ENCODE results near the gene OSBPL10.
"Not testable (repeated sequence)": the region's sequence is repeated elsewhere in the genome, so short reads cannot be mapped to it uniquely, and the experiment has no call there.

OSBPL10 gene

DNA sequence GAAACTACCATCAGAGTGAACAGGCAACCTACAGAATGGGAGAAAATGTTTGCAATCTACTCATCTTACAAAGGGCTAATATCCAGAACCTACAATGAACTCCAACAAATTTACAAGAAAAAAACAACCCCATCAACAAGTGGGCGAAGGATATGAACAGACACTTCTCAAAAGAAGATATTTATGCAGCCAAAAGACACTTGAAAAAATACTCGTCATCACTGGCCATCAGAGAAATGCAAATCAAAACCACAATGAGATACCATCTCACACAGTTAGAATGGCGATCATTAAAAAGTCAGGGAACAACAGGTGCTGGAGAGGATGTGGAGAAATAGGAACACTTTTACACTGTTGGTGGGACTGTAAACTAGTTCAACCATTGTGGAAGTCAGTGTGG lies 34.6 kb upstream of the OSBPL10 start:
- H2BK15ac ChIP-seq (ENCODE audit: low read depth, poor library complexity, severe bottlenecking); H3K4me2 ChIP-seq (ENCODE audit: low read length, poor library complexity, severe bottlenecking); H3K36me3 ChIP-seq (ENCODE audit: control insufficient read depth in 1 of 2, insufficient read depth in 2 of 2, low read depth in 1 of 2, low read length in 2 of 2); DNase-seq; H4K8ac ChIP-seq (ENCODE audit: low read length); H3K23ac ChIP-seq (ENCODE audit: low read length in 2 of 2); H4K91ac ChIP-seq (ENCODE audit: low read length); H2AK5ac ChIP-seq (ENCODE audit: low read length, severe bottlenecking); H3K79me1 ChIP-seq (replicated peaks; ENCODE audit: low read length, poor library complexity, severe bottlenecking); H2BK120ac ChIP-seq (ENCODE audit: low read depth, low read length); H3K9ac ChIP-seq (ENCODE audit: low read length); H3K27ac ChIP-seq (ENCODE audit: low read length, poor library complexity, severe bottlenecking); H3K14ac ChIP-seq (ENCODE audit: low read length in 2 of 2); H3K27me3 ChIP-seq (ENCODE audit: control insufficient read depth in 1 of 2, insufficient read depth in 1 of 2, low read length in 2 of 2); H3K9me3 ChIP-seq (ENCODE audit: control insufficient read depth, low read length); H3K4ac ChIP-seq (ENCODE audit: low read depth in 1 of 2, low read length in 2 of 2); H3K4me1 ChIP-seq (ENCODE audit: control insufficient read depth, insufficient read depth, low read depth, low read length); H2BK5ac ChIP-seq (ENCODE audit: low read depth, low read length, poor library complexity, severe bottlenecking); H3K4me3 ChIP-seq (ENCODE audit: insufficient read depth in 1 of 2, low read depth in 1 of 2, low read length in 2 of 2); H2BK12ac ChIP-seq (ENCODE audit: low read length in 2 of 2); H2AFZ ChIP-seq (ENCODE audit: low read depth, low read length); H3K18ac ChIP-seq (ENCODE audit: low read depth in 1 of 2, low read length in 2 of 2): not testable (repeated sequence)
- 80% methylated on average over 1 of the region's 3 CpGs for WGBS

DNA sequence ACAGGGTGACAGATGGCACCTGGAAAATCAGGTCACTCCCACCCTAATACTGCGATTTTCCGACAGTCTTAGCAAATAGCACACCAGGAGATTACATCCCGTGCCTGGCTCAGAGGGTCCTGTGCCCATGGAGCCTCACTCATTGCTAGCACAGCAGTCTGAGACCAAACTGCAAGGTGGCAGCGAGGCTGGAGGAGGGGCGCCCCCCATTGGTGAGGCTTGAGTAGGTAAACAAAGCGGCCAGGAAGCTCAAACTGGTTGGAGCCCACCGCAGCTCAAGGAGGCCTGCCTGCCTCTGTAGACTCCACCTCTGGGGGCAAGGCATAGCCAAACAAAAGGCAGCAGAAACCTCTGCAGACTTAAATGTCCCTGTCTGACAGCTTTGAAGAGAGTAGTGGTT lies 29.6 kb upstream of the OSBPL10 start:
- not testable (repeated sequence) for H3K9me3 ChIP-seq (ENCODE audit: control insufficient read depth, low read length); H3K14ac ChIP-seq (ENCODE audit: low read length in 2 of 2); H2BK5ac ChIP-seq (ENCODE audit: low read depth, low read length, poor library complexity, severe bottlenecking); H2BK120ac ChIP-seq (ENCODE audit: low read depth, low read length); H2BK15ac ChIP-seq (ENCODE audit: low read depth, poor library complexity, severe bottlenecking); H3K4me2 ChIP-seq (ENCODE audit: low read length, poor library complexity, severe bottlenecking); DNase-seq; H3K79me1 ChIP-seq (replicated peaks; ENCODE audit: low read length, poor library complexity, severe bottlenecking); H3K9ac ChIP-seq (ENCODE audit: low read length); H3K27ac ChIP-seq (ENCODE audit: low read length, poor library complexity, severe bottlenecking); H3K4ac ChIP-seq (ENCODE audit: low read depth in 1 of 2, low read length in 2 of 2); H3K4me3 ChIP-seq (ENCODE audit: insufficient read depth in 1 of 2, low read depth in 1 of 2, low read length in 2 of 2); H3K36me3 ChIP-seq (ENCODE audit: control insufficient read depth in 1 of 2, insufficient read depth in 2 of 2, low read depth in 1 of 2, low read length in 2 of 2); H2BK12ac ChIP-seq (ENCODE audit: low read length in 2 of 2); H2AFZ ChIP-seq (ENCODE audit: low read depth, low read length); H4K8ac ChIP-seq (ENCODE audit: low read length); H3K27me3 ChIP-seq (ENCODE audit: control insufficient read depth in 1 of 2, insufficient read depth in 1 of 2, low read length in 2 of 2); H3K23ac ChIP-seq (ENCODE audit: low read length in 2 of 2); H2AK5ac ChIP-seq (ENCODE audit: low read length, severe bottlenecking); H3K4me1 ChIP-seq (ENCODE audit: control insufficient read depth, insufficient read depth, low read depth, low read length); H3K18ac ChIP-seq (ENCODE audit: low read depth in 1 of 2, low read length in 2 of 2); H4K91ac ChIP-seq (ENCODE audit: low read length)
- WGBS = 92% methylated on average over 6 of the region's 7 CpGs

DNA sequence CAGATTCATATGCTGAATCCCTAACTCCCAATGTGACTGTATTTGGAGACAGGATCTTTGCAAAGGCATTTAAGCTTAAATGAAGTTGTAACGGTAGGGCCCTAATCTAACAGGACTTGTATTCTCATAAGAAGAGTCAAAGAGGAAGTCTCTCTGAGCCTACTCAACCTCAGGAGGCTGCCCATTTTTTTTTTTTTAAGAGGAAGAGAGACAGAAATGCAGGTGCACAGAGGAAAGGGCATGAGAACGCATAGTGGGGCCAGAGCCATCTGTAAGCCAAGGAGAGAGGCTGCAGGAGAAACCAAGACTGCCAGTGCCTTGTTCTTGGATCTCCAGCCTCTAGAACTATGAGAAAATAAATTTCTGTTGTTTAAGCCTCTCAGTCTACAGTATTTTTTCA lies 28.9 kb upstream of the OSBPL10 start:
- Histone ChIP-seq H3K9me3 (ENCODE audit: control insufficient read depth, low read length) (no peaks in the 10 kb centered on the region), H3K27me3 (ENCODE audit: control insufficient read depth in 1 of 2, insufficient read depth in 1 of 2, low read length in 2 of 2) (no peaks in the 10 kb centered on the region), H2BK120ac (ENCODE audit: low read depth, low read length) (no peak overlapping the region), H3K9ac (ENCODE audit: low read length) (no peak overlapping the region), H3K79me1 (replicated peaks; ENCODE audit: low read length, poor library complexity, severe bottlenecking) (no peaks in the 10 kb centered on the region), H2BK5ac (ENCODE audit: low read depth, low read length, poor library complexity, severe bottlenecking) (no peak overlapping the region), H3K18ac (ENCODE audit: low read depth in 1 of 2, low read length in 2 of 2) (no peak overlapping the region), H3K23ac (ENCODE audit: low read length in 2 of 2) (no peak overlapping the region), H3K4me3 (ENCODE audit: insufficient read depth in 1 of 2, low read depth in 1 of 2, low read length in 2 of 2) (no peak overlapping the region), H2BK15ac (ENCODE audit: low read depth, poor library complexity, severe bottlenecking) (no peak overlapping the region), H2AFZ (ENCODE audit: low read depth, low read length) (no peak overlapping the region), H2AK5ac (ENCODE audit: low read length, severe bottlenecking) (no peak overlapping the region), H3K36me3 (ENCODE audit: control insufficient read depth in 1 of 2, insufficient read depth in 2 of 2, low read depth in 1 of 2, low read length in 2 of 2) (no peaks in the 10 kb centered on the region), H3K27ac (ENCODE audit: low read length, poor library complexity, severe bottlenecking) (no peak overlapping the region), H3K4ac (ENCODE audit: low read depth in 1 of 2, low read length in 2 of 2) (no peak overlapping the region), H3K4me1 (ENCODE audit: control insufficient read depth, insufficient read depth, low read depth, low read length) (no peaks in the 10 kb centered on the region), H3K14ac (ENCODE audit: low read length in 2 of 2) (no peak overlapping the region), H3K4me2 (ENCODE audit: low read length, poor library complexity, severe bottlenecking) (no peak overlapping the region), H4K91ac (ENCODE audit: low read length) (no peak overlapping the region), H2BK12ac (ENCODE audit: low read length in 2 of 2) (no peak overlapping the region), H4K8ac (ENCODE audit: low read length) (no peak overlapping the region)
- 73% methylated on average over 2 of the region's 2 CpGs for WGBS
- DNase-seq = no peak

DNA sequence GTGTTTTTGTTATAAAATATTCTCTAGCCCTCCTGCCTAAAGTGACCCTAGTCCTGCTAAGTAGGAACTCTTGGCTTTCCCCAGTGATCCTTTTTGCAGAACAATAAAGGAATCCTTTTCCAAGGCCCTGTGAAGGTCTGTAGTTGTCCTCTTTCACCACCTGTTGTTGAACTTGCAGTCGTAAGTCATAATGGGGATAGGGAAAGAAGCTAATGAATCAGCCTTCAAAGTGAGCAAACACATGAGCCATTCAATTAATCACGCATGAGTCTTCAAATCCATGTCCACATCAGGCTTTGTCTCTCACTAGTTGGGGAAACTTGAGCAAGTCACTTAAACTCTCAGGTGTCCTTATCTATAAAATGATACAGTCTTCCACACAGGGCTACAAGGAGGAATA lies 28.0 kb upstream of the OSBPL10 start:
- H2AK5ac ChIP-seq (ENCODE audit: low read length, severe bottlenecking) = no peak overlapping the region
- H3K27me3 ChIP-seq (ENCODE audit: control insufficient read depth in 1 of 2, insufficient read depth in 1 of 2, low read length in 2 of 2) = no peaks in the 10 kb centered on the region
- H2BK12ac ChIP-seq (ENCODE audit: low read length in 2 of 2) = no peak overlapping the region
- H3K4me1 ChIP-seq (ENCODE audit: control insufficient read depth, insufficient read depth, low read depth, low read length) = no peaks in the 10 kb centered on the region
- H2AFZ ChIP-seq (ENCODE audit: low read depth, low read length) = no peak overlapping the region
- no peak overlapping the region for H3K4me3 ChIP-seq (ENCODE audit: insufficient read depth in 1 of 2, low read depth in 1 of 2, low read length in 2 of 2)
- H3K23ac ChIP-seq (ENCODE audit: low read length in 2 of 2) = no peak overlapping the region
- no peak overlapping the region for H3K27ac ChIP-seq (ENCODE audit: low read length, poor library complexity, severe bottlenecking)
- no peak overlapping the region for H3K4ac ChIP-seq (ENCODE audit: low read depth in 1 of 2, low read length in 2 of 2)
- no peak for DNase-seq
- no peak overlapping the region for H2BK5ac ChIP-seq (ENCODE audit: low read depth, low read length, poor library complexity, severe bottlenecking)
- H3K9ac ChIP-seq (ENCODE audit: low read length) = no peak overlapping the region
- H2BK120ac ChIP-seq (ENCODE audit: low read depth, low read length) = no peak overlapping the region
- no peak overlapping the region for H4K8ac ChIP-seq (ENCODE audit: low read length)
- no peak overlapping the region for H3K14ac ChIP-seq (ENCODE audit: low read length in 2 of 2)
- no peaks in the 10 kb centered on the region for H3K9me3 ChIP-seq (ENCODE audit: control insufficient read depth, low read length)
- no peak overlapping the region for H3K4me2 ChIP-seq (ENCODE audit: low read length, poor library complexity, severe bottlenecking)
- 81% methylated on average over 2 of the region's 2 CpGs for WGBS
- no peak overlapping the region for H2BK15ac ChIP-seq (ENCODE audit: low read depth, poor library complexity, severe bottlenecking)
- no peaks in the 10 kb centered on the region for H3K36me3 ChIP-seq (ENCODE audit: control insufficient read depth in 1 of 2, insufficient read depth in 2 of 2, low read depth in 1 of 2, low read length in 2 of 2)
- no peak overlapping the region for H3K18ac ChIP-seq (ENCODE audit: low read depth in 1 of 2, low read length in 2 of 2)
- H4K91ac ChIP-seq (ENCODE audit: low read length) = no peak overlapping the region
- H3K79me1 ChIP-seq (replicated peaks; ENCODE audit: low read length, poor library complexity, severe bottlenecking) = no peaks in the 10 kb centered on the region
